Stimulated activated effector memory CD8-positive, alpha-beta T cell treated with anti-CD3 and anti-CD28 coated beads, Interleukin-12 subunit alpha, Interleukin-12 subunit beta, amount 100 ng/mL, for 72 hours (primary cell): ENCODE data around the gene RXRA.

Experiments
- ATAC-seq: fragments of 150-1000 bp; cut with Tn5 transposase; 2 replicates; pipeline ENCODE4 v1.10.0; 2021
- DNase-seq, 2 donors: peaks; one replicate each; pipeline ENCODE4 v3.0.0; 2021 to 2022; ENCODE audit warnings: low spot score in 2 of 2
- H3K27ac Mint-ChIP-seq: one replicate; pipeline ENCODE4 v1.8.0; 2022; ENCODE audit warnings: mild to moderate bottlenecking, mixed read lengths
- H3K36me3 Mint-ChIP-seq: one replicate; pipeline ENCODE4 v1.8.0; 2022; ENCODE audit warnings: mild to moderate bottlenecking, mixed read lengths
- H3K4me1 Mint-ChIP-seq: one replicate; pipeline ENCODE4 v1.8.0; 2022; ENCODE audit warnings: mixed read lengths
- H3K4me3 Mint-ChIP-seq: one replicate; pipeline ENCODE4 v1.8.0; 2022; ENCODE audit warnings: mild to moderate bottlenecking, mixed read lengths
- H3K9me3 Mint-ChIP-seq: one replicate; pipeline ENCODE4 v1.8.0; 2022; ENCODE audit warnings: mixed read lengths

Gene RXRA

DNA sequence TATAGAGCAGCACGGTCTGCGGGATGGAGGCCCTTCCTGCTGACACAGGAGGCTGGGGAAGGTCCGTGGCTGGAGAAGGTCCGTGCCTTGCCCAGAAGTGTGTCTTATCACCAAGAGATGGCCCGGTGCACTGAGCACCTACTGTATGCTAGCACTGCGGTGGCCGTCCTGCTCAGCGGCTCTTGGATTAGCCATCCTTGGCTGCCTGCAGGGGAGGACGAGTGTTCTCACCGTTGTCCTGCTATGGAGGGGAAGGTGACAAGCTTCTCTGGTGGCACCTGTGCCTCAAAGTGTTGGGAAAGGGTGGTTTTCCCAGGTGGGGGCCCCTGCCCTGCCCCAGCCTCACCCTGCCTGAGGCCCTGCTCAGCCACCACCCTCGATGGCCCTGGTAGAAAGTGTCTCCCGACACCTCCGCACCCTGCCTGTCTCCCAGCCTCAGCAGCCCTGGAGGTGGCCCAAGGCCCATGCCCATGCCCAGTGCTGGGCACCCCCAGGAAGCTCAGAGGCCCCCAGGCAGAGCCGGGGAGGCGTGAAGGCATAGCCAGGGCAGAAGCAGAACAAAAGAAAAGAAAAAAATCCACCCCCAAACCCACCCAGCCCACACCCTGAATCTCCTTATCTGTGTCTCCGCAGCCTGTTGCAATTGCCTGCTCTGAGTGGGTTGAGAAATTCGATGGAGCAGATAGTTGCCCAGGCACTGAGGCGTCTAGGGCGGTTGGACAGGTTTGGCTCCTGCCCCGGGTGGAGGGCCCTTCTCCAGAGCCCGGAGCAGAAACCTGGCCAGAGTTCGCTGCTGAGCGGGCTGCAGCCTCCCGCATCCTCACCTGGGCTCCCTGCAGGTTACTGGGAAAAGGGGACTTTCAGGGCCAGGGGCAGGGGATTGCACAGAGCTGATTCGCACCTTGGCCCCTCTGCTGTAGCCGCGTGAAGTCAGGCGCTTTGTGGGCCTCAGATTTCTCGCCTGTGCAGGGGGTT, 30.5 kb downstream of the RXRA start:
- ATAC-seq (no peak), DNase-seq (no peak)
- H3K9me3 Mint-ChIP-seq, result no peaks in the 10 kb centered on the region
- no peaks in the 10 kb centered on the region for H3K36me3 Mint-ChIP-seq
- H3K4me3 Mint-ChIP-seq, result no peak overlapping the region
- H3K4me1 Mint-ChIP-seq, result peaks cover 3% of the 10 kb centered on the region
- H3K27ac Mint-ChIP-seq, result no peak overlapping the region

DNA sequence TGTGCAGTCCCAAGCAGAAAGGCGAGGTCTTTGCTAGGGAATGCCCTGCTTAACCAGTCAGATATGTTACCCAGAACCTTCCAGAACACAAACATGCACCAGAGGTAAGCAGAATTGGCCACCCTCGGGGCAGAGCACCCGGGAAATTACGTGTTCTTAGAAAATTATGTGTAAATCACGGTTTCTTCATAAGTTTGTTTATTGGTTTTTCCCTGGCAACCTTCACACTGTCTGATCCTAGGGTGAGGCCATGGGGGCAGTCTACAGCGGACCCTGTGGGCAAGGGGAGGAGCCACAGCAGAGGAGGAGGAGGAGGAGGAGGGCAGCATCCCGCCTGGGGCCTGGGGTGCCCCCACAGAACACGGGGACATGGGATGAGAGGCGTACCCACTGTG, 31.4 kb downstream of the RXRA start:
- Mint-ChIP-seq H3K4me1 (no peaks in the 10 kb centered on the region), H3K4me3 (no peak overlapping the region), H3K27ac (no peak overlapping the region), H3K36me3 (no peaks in the 10 kb centered on the region), H3K9me3 (no peaks in the 10 kb centered on the region)
- no peak for DNase-seq
- ATAC-seq, result no peak

DNA sequence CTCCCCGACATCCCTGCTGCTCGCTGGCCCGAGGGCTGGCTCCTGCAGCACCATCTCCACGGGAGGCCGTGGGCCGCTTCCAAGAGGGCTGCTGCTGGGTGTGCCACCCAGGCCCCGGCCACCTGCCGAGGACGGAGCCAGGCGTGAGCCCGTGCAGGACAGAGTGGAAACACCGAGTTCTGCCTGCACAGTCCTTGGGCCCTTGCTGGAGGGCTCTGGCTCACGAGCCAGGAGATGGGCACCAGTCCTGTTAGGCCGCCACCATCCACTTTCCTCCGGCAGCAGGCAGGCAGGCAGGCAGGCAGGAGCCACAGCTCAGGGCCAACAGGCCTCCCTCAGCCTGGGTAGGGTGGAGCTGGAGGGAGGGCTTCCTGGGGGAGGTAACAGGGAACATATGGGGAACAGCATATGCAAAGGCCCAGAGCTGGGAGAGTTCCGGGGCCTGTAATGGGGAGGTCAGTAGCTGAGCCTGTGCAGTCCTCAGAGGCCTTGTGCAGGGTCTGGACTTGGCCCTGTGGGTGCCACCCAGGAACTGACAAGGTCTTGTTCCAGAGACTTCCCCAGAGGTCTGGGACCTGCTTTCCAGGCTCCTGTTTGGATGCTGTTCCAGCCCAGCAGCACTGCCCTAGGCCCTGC, 31.9 kb downstream of the RXRA start:
- Mint-ChIP-seq H3K4me1 (no peaks in the 10 kb centered on the region), H3K36me3 (no peaks in the 10 kb centered on the region), H3K9me3 (no peaks in the 10 kb centered on the region), H3K4me3 (no peak overlapping the region), H3K27ac (no peak overlapping the region)
- ATAC-seq (no peak), DNase-seq (no peak)

DNA sequence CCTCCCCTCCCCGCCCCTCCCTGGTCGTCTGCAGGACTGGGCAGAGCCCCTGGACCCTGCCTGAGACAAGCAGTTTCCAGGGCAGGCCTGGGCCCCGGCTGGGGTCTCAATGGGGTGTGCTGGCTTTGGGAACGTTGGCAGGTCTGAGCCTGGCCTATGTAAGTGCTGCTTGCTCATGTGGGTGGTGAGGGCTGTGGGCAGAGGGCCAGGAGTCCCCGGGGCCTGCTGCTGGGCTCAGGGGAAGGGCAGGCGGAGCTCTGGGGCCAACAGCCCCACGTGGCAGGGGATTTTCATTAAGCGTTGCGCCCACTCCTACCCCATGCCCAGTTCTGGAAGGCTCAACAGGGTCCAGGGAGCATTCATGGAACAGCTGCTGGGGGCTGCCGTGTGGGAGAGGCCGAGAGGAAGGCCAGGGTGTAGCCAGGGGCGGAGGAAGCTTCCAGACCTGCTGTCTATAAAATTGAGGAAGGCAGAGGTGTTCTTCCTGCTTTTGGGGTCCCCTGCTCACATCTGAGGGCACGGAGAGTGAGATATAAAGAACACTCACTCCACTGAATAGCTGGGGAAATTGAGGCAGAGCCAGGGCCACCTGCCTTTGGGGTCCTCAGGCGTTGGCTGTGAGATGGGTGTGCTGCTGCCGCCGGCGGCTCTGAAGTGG, 32.5 kb downstream of the RXRA start:
- no peak for ATAC-seq
- H3K27ac Mint-ChIP-seq, result peak overlapping the region; percentile 67
- H3K36me3 Mint-ChIP-seq, result no peaks in the 10 kb centered on the region
- DNase-seq, result no peak
- no peaks in the 10 kb centered on the region for H3K9me3 Mint-ChIP-seq
- no peak overlapping the region for H3K4me3 Mint-ChIP-seq
- no peaks in the 10 kb centered on the region for H3K4me1 Mint-ChIP-seq

DNA sequence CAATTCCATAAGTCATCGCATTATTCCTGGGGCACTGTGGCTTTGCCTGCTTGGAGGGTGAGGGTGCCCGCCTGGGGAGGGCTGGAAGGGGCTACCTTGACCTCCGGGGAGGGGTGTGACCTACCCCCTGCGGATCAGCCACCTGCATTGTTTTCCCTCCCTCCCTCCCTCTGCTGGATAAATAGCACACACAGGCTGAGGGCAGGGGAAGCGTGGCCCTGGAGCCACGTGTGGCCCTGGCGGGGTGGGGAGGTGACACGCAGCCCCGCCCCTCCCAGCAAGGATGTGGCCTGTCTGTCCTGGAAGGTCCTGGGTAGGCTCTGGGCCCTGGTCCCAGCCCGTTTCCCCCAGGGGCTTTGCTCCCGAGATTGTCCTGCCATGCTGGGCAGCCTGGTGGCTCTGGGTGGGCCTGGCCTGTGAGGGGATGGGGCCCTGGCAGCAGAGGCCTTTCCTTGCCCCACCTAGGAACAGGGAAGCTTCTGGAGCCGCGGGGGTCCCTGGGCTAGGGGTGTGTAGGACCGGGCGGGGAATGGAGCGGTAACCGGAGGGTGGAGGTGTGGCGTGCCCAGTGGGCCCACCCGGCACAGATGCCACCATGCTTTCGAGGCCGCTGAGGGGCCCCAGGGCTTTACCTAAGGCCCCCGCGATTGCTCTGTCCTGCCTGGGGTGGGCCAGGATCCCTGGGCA, 33.4 kb downstream of the RXRA start:
- Mint-ChIP-seq H3K36me3 (no peaks in the 10 kb centered on the region), H3K4me1 (no peaks in the 10 kb centered on the region), H3K27ac (no peak overlapping the region), H3K9me3 (no peaks in the 10 kb centered on the region), H3K4me3 (no peak overlapping the region)
- ATAC-seq (no peak), DNase-seq (no peak)

DNA sequence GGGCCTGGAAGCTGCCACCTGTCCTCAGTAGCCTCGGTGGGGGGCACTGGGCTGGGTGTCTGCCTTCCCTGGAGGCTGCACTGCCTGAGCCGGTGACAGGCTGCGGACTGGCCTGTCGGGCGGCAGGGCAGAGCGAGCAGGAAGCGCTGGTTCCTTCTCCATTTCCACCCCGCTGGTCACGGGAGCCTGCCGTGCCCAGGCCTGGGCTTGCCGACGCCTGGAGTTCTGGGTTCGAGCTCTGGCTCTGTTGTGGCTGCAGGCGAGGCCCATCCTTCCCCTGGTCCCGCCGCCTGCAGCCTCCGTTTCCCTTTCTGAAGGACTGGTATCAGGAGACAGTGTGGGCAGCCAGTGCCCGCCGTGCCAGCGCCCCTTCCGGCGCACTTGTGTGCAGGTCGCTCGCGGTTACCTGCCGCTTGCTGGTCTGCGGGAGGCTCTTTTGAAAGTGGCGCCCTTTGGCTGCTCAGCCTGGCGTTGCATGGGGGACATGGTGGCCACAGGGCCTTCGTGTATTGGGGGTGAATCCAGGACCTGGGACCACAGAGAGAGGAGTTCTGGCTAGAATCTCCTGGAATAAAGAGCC, 34.0 kb downstream of the RXRA start:
- Mint-ChIP-seq H3K4me3 (no peak overlapping the region), H3K9me3 (no peaks in the 10 kb centered on the region), H3K27ac (no peak overlapping the region), H3K36me3 (no peaks in the 10 kb centered on the region), H3K4me1 (peaks cover 1% of the 10 kb centered on the region)
- DNase-seq, result no peak
- ATAC-seq, result no peak

DNA sequence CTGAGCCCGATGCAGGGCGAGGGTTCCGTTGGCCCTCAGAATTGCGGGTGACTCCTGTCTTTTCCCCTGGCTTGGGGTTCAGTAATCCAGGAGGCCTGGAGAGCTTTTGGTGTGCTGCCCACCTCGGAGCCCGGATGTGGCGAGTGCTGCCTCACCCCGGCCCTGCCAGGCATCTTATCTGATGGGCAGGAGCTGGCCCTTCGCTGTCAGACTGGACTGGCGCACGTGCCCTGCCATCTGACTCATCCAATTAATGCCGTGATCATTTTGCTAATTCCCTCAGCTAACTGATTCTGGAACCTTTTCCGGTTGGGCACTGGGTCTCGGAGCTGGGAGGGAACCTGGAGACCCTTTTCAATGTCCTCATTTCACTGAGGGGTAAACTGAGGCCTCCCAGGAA, 34.6 kb downstream of the RXRA start:
- H3K4me1 Mint-ChIP-seq, result peaks cover 6% of the 10 kb centered on the region
- ATAC-seq (no peak), DNase-seq (no peak)
- no peaks in the 10 kb centered on the region for H3K36me3 Mint-ChIP-seq
- H3K9me3 Mint-ChIP-seq, result no peaks in the 10 kb centered on the region
- H3K4me3 Mint-ChIP-seq, result no peak overlapping the region
- H3K27ac Mint-ChIP-seq, result no peak overlapping the region

DNA sequence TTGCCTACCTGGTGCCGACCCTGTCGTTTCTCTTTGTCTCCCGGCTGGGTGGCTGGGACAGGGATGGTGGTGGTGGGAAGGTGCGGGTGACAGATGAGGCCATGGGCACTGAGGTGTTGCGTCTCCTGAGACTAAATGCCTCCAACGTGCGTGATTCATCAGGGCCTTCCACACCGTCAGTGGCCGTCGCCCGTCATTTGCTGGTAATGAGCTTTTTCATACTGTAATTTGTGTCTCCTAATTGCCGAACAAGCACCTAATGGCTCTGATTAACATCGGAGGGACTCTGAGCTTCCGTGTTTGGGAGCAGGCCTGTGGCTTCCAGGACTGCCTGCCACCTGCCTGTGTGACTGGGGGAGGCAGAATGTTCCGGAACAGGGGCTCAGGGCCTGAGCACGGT, 35.2 kb downstream of the RXRA start:
- DNase-seq, result no peak
- ATAC-seq, result no peak
- H3K4me3 Mint-ChIP-seq, result no peak overlapping the region
- H3K36me3 Mint-ChIP-seq, result no peaks in the 10 kb centered on the region
- no peak overlapping the region for H3K27ac Mint-ChIP-seq
- no peaks in the 10 kb centered on the region for H3K9me3 Mint-ChIP-seq
- peaks cover 6% of the 10 kb centered on the region for H3K4me1 Mint-ChIP-seq

DNA sequence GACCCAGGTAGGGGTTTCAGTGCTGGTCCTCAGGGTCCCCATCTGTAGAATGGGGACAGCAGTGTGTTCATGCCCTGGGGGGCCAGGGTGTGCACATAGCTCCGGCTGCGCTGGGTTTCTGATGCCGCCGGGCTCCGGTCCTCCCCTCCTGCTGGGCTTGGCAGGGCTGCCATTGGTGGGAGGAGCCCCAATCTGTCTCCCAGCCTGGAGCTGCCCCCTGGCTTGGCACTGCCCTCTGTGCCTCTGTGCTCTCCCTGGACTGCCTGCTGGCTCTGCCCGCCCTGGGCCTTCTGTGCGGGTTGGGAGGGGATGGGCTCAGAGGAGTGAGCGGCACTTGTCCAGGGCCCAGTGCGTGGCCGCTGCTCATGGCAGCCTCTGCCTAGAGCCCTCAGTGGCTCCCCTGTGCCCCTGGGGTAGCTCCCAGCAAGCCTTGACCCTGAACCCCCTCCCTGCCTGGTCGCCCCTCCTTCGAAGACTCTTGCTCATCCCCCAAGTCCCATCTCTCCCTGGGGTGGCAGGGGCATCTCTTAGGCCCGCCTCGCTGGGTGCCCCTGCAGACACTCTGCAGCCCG, 35.7 kb downstream of the RXRA start:
- peaks cover 8% of the 10 kb centered on the region for H3K4me1 Mint-ChIP-seq
- no peaks in the 10 kb centered on the region for H3K36me3 Mint-ChIP-seq
- H3K27ac Mint-ChIP-seq, result no peak overlapping the region
- H3K4me3 Mint-ChIP-seq, result no peak overlapping the region
- DNase-seq (no peak), ATAC-seq (no peak)
- H3K9me3 Mint-ChIP-seq, result no peaks in the 10 kb centered on the region

DNA sequence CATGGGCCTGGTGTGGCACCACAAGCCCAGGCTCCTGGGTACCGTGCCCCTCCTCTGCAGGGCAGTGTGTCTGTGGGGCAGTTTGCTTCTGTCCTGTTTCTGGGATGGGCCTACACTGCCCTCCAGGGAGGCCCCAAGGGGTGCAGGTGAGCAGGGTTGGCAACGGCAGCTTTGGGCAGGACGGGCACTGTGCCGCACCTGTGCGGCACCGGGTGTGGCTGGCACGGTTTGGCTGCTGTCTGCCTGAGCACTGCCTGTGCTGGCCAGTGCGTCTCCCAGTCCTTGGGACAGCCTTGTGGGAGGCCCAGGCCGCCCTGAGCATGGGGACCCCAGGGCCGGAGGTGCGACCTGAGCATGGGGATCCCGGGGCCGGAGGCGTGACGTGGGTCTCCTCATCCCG, 37.2 kb downstream of the RXRA start:
- no peak overlapping the region for H3K4me3 Mint-ChIP-seq
- H3K4me1 Mint-ChIP-seq, result peaks cover 15% of the 10 kb centered on the region
- no peak for DNase-seq
- no peaks in the 10 kb centered on the region for H3K9me3 Mint-ChIP-seq
- no peaks in the 10 kb centered on the region for H3K36me3 Mint-ChIP-seq
- no peak for ATAC-seq
- no peak overlapping the region for H3K27ac Mint-ChIP-seq

DNA sequence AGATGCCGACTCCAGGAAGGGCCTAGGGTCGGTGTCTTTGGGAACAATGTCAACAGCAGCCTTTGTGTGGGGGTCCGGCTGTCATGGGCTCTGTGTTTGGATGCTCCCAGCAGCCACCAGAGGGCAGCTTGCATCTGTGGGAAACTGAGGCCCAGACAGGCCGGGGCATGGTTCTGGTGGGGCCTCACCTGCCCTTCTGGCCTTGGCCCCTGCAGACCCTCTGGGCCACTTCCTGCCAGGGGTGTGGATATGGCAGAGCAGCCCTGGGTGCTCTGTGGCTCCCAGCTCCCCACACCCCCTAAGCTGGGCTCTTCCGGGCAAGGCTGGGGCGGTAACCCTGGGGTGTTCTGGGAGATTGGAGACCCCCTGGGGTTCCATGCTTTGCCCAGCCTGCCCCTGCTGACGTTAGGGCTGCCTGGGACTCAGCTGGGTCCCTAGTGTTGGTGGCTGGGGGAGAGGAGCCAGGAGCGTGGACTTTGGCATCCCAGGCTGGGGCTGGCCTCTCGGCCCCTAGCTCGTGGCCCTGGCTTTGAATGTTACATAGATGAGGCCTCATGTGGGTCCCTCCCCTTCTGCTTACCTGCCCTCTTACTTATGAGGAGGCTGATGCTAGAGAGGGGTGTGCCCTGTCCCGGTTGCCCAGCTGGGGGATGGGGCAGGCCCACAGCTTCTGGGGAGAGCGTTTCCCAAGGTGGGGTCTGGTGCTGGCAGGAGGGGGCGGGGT, 38.3 kb downstream of the RXRA start:
- no peaks in the 10 kb centered on the region for H3K9me3 Mint-ChIP-seq
- DNase-seq (no peak), ATAC-seq (no peak)
- H3K36me3 Mint-ChIP-seq, result no peaks in the 10 kb centered on the region
- H3K27ac Mint-ChIP-seq, result peak overlapping the region; percentile 84
- H3K4me1 Mint-ChIP-seq, result peaks cover 24% of the 10 kb centered on the region
- no peak overlapping the region for H3K4me3 Mint-ChIP-seq

DNA sequence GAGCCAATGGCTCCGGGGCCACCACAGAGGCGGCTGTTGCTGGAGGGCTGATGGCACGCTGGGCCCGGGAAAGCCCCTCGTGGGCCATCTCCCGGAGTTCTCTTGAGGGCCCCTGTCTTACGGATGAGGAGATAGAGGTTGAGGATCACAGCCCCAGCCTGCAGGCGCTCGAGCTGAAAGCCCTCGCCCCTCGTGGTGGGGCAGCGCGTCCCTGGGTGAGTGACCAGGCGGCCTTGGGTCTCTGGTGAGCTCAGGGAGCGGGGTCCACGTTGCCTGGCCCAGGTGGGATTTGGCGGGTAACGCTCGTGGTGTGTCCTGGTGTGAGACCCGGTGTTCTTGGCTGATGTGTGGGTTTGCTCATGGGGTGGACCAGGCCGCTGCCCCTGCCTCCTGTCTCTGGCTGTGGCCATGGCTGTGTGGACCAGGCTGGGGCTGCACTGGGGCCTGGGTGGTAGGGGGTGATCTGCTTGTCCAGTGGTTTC, 38.9 kb downstream of the RXRA start:
- peak overlapping the region; percentile 84 for H3K27ac Mint-ChIP-seq
- DNase-seq, result no peak
- H3K4me1 Mint-ChIP-seq, result peaks cover 27% of the 10 kb centered on the region
- ATAC-seq, result no peak
- H3K9me3 Mint-ChIP-seq, result no peaks in the 10 kb centered on the region
- H3K36me3 Mint-ChIP-seq, result no peaks in the 10 kb centered on the region
- no peak overlapping the region for H3K4me3 Mint-ChIP-seq

DNA sequence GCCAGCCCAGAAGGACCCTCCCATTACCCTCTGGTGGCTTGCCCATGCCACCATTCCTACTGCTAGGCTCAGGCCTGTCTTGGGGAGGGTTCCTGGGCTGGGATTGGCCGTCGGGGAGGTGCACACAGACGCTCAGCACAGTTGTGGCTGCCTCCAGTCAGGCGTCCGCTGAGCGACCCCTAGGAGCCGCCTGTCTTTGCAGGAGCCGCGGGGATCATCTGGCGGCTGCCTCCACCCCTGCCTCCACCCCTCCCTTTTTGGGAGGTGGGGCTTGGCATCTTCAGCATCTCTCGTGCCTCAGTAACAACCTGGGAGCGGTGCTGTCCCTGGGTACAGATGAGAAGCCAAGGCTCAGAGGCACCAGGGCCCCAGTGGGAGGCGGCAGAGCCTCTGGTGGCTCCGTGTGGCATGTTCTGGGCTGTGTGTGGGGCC, 39.6 kb downstream of the RXRA start:
- no peak for DNase-seq
- Mint-ChIP-seq H3K4me1 (peaks cover 27% of the 10 kb centered on the region), H3K4me3 (no peak overlapping the region), H3K9me3 (no peaks in the 10 kb centered on the region), H3K36me3 (no peaks in the 10 kb centered on the region), H3K27ac (peak overlapping the region; percentile 84)
- ATAC-seq, result no peak
